Medulla oblongata (tissue), 1 donor: ENCODE data around the gene XRCC1.
"Not testable (repeated sequence)": the region's sequence is repeated elsewhere in the genome, so short reads cannot be mapped to it uniquely, and the experiment has no call there.

Source experiments
- DNase-seq: peaks from one replicate; pipeline ENCODE4 v3.0.0-alpha.2; 2015; ENCODE audit errors: extremely low spot score

XRCC1 gene

GRCh38 chr19:43519436-43520088 lies 55.8 kb downstream of the XRCC1 start:
- DNase-seq: peak; percentile 90

DNA sequence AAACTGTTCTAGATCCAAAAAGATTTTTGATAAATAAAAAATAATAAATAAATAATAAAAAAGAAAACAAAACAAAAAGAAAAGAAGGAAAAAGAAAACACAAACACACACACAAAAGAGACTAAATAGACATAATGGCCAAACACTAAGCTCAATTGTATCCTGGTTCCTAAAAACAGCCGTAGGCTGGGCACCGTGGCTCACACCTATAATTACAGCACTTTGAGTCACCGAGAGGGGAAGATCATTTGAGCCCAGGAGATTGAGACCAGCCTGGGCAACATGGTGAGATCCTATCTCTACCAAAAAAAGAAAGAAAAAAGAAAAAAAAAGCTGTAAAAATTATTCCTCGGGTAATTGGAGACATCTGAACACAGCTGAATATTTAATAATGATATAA lies 57.3 kb downstream of the XRCC1 start:
- DNase-seq: no peak

- DNase-seq: not testable (repeated sequence)
Observed at GRCh38 chr19:43512399-43512798, 62.9 kb downstream of the XRCC1 start.

DNA sequence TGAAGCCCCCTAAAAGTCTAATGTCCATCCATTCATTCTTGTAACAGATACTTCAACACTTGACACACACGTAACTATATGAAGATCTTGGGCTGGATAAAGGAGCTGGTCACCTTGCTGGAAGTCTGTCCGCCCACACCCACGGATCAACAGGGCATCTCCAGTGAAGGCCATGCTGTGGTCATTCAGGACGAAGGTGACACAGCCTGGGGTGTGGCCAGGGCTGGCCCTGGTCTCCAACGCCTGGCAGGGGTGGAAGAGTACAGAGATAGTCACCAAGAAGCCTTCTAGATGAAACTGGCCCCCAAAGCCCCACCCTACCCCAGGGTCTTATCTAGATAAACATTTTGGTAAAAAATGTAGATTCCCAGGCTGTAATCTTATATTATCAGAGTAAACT lies 64.0 kb downstream of the XRCC1 start:
- no peak for DNase-seq

- no peak for DNase-seq
Observed at GRCh38 chr19:43510713-43511112, 64.6 kb downstream of the XRCC1 start.

GRCh38 chr19:43507880-43508279 lies 67.4 kb downstream of the XRCC1 start:
- no peak for DNase-seq

- DNase-seq: no peak
Observed at GRCh38 chr19:43506629-43507028, 68.7 kb downstream of the XRCC1 start.

DNA sequence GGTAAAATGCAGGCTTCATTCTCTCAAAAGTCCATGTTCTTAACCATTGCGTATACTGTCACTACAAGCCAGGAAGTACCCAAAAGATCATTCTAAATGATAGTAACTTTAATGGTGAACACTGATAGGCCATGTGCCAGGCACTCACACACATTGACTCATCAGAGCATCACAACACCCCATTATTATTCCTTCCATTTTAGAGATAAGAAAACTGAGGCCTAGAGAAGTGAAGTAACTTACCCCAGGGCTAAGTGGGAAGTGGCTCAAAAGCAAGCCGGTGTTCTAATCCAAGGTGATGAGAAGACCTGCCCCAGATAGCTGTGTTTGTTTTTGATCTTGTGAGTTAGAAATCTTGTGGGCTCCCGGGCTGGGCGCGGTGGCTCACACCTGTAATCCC lies 69.4 kb downstream of the XRCC1 start:
- DNase-seq: no peak

- no peak for DNase-seq
Observed at GRCh38 chr19:43505186-43505456, 70.2 kb downstream of the XRCC1 start.

DNA sequence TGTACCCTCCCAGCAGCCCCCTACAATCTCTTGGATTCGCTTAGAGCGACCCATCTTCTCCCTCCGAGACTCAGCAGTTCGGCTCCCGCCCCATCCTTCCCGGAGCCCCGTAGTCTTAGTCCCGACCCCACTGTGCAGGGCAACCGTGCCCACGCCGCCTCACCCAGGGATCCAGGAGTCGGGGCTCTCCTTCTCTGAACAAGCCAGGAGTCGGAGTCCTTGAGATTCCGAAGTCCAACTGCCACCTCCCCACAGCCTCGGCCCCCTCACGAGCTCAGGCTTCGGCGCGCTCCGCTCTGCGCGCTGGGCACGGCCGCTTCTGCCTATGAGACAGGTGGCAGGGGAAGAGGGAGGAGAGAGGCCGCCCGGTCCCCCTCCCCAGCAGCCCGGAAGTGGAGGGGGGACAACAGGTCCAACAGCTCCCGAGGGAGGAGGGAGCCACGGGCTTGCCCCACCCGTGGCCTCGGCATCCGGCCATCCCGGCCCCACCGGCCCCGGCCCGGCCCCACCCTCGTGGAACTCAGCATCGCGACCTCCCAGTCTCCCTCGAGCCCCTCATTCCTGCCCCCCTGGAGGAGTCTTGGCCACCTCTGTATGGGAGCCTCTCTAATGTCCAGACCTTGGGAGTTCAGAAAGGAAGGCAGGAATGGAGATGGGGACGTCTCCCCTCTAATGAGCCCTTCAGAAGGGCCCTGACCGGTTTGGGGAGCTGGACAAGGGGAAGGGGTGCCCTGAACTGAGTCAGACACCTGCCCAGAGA lies 70.7 kb downstream of the XRCC1 start, which contains the start of gene PHLDB3:
PHLDB3 (minus strand) TSS at position 321 of the 760 bp plus-strand sequence. CDS start 628 bp downstream, outside the sequence.
- peak; percentile 10 for DNase-seq

DNA sequence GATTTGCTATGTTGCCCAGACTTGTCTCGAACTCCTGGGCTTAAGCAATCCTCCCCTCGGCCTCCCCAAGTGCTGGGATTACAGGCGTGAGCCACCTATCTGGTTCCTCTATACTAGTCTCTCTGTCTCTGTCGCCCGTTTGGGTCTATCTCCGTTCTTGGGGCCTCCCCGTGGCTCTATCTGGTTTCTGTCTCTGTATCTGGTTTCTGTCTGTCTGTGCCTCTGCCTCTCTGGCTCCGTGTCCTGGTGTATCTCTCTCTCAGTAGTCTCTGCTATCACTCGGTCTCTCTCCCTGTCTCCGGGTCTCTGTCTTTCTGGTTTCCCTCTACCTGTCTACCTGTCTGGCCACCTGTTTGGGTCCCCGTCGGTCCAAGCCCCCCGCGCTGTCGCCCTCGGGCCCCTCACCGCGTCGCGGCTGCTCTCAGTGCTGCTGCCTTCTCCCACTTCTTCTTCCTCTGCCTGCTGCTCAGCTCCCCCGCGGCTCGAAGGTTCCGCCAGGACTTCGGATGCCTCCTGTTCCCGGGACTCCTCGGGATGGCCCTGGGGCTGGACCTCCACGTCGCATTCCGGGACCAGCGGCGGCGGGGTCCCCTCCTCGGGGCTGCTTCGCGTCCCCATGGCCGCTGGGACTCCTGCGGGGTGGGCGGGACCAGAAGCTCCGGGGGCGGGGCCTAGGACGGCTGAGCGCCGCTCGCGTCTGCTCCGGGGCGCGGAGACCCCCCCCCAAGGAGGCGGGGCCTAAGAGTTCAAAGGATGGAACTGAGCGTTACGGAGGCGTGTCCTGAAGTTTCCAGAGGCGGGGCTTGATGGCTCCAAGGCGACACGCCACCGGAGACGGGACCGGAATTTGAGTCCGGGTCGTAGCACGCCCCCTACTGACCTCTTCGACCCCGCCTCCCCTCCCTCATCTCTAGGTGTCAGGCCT lies 71.6 kb downstream of the XRCC1 start:
- peak; percentile 98 for DNase-seq

DNA sequence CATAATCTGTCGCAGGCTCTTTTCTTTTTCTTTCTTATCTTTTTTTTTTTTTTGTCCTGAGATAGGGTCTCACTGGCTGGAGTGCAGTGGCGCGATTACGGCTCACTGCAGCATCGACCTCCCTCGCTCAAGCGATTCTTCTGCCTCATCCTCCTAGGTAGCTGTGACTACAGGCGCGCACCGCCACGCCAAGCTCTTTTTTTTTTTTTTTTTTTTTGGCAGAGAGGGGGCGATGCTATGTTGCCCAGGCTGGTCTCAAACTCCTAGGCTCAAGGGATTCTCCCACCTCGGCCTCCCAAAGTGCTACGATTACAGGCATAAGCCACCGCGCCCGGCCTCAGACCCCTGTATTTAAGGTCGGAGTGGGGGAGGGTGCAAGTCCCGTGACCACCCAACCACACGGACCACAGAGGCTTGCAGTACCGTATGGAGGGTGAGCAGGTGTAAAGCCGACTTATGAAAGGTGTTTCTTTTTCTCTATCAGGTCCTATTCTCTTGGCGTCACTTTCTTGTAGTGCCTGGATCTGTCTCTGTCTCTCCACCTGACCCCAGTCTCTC lies 72.8 kb downstream of the XRCC1 start:
- no peak for DNase-seq

GRCh38 chr19:43501661-43502418 lies 73.5 kb downstream of the XRCC1 start:
- no peak for DNase-seq

- DNase-seq: no peak
Observed at GRCh38 chr19:43499042-43499441, 76.3 kb downstream of the XRCC1 start.

GRCh38 chr19:43498233-43498842 lies 77.0 kb downstream of the XRCC1 start:
- no peak for DNase-seq

- no peak for DNase-seq
Observed at GRCh38 chr19:43496960-43497359, 78.4 kb downstream of the XRCC1 start.

DNA sequence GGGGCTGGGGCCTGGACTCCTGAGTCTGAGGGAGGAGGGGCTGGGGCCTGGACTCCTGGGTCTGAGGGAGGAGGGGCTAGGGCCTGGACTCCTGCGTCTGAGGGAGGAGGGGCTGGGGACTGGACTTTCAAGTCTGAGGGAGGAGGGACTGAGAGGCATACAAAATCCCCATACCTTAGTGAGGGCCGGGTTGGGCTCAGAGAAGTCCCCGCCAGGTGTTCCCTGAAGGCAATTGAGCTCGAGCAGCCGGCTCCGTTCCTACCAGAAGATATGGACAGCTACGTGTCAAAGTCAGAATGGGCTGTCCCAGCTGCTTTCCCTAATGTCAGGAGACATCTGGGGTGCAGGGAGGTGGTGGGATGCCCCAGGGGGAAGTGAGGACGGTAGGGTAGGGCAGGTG lies 80.2 kb downstream of the XRCC1 start:
- DNase-seq: no peak
